Heart left ventricle (tissue), 13 donors: Measurements from ENCODE around the gene ADTRP.

ENCODE experiments used
- POLR2A ChIP-seq, 2 donors: fragments of 450-650 bp; IDR thresholded peaks; one replicate each; pipeline ENCODE4 v1.6.1; 2017; ENCODE audit warnings: antibody characterized with exemption in 2 of 2, mild to moderate bottlenecking in 2 of 2, moderate library complexity in 2 of 2
- TF ChIP-seq, protein P1 (sequence below), 12 donors: fragments of 200-600 bp; sonication (generic) in 4 of 12; IDR thresholded peaks; one replicate each; pipeline versions ENCODE4 v1.5.0 to v1.8.0; 2018 to 2022; ENCODE audit warnings: antibody characterized with exemption in 12 of 12, mild to moderate bottlenecking in 5 of 12
- donor health status: ischemic (EF 13 %, LVEDD 7.1; RV severe dilation, severe dysfunction).
- donor health status: DM: no; HTN: yes; CAD: no.
- donor health status: DM: no; HTN: no; CAD: no.
- donor health status: ischemic (EF 25% LVEDD 6.9; RV normal size, moderate dysfunction).
- donor health status: ischemic (EF 25% LVEDD 5.7; RV mildly dilated, moderate dysfunction).
- donor health status: ischemic (EF 35%, LVEDD 5.7; RV mildly dilated, moderate dysfunction).
- donor health status: nonischemic (EF 11% LVEDD 7.7; RV severe dilation, severe dysfunction).
- donor health status: DM: yes; HTN: yes; CAD: no.
- donor health status: PGD.
- donor health status: ischemic (EF 29% LVEDD 5.4; RV normal size, mild dysfunction).
- donor health status: nonischemic (EF 23%, LVEDD 6.1; RV moderate dilation, normal function).

DNA sequence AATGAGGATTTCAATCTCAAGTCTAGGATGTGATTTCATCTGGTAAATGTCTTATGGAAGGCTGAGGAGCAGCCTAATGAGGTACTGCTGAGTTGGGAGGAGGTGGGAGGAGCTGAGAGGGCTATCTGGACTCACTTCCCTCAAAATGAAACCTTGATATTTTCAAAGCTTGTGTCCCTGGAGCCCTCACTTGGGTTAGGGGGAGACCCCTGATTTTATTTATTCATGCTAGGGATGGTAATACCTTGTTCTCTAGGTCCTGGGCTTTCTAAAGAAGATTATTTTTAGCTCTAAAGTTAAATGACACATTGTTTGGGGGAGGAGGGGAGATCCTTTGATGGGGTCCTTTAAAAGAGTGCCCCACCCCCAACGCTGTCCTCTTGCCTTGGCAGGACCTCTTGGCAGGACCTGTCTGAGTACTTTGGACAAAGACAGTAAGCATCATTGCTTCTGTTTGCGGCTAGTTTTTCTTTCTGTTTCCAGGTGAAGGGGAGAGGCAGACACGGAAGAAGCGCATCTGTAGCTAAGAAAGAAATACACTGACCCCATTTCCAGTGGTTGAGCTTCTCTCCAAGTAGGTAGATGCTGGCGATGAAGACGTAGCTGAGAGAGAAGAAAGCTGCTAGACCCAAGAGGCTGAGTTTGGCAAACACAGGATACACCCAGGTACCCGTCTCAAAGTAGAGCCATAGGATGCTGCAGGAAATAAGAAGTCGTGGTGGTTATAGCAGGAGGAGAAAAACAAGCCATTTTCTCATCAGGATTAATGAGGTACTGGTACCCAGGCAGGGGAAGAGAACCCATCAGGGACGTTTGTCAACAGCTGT lies 55.6 kb downstream of the ADTRP start:
- TF ChIP-seq POLR2A (IDR thresholded peaks at IDR 0.05), result no peak
- TF ChIP-seq, protein P1, sequence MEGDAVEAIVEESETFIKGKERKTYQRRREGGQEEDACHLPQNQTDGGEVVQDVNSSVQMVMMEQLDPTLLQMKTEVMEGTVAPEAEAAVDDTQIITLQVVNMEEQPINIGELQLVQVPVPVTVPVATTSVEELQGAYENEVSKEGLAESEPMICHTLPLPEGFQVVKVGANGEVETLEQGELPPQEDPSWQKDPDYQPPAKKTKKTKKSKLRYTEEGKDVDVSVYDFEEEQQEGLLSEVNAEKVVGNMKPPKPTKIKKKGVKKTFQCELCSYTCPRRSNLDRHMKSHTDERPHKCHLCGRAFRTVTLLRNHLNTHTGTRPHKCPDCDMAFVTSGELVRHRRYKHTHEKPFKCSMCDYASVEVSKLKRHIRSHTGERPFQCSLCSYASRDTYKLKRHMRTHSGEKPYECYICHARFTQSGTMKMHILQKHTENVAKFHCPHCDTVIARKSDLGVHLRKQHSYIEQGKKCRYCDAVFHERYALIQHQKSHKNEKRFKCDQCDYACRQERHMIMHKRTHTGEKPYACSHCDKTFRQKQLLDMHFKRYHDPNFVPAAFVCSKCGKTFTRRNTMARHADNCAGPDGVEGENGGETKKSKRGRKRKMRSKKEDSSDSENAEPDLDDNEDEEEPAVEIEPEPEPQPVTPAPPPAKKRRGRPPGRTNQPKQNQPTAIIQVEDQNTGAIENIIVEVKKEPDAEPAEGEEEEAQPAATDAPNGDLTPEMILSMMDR (IDR thresholded peaks at IDR 0.05), result no peak
